Smooth muscle cell (in vitro differentiated cells): Measurements from ENCODE around the gene ARHGAP45. TPM values are rescaled to one million over a fixed set of nuclear protein-coding genes. Genes with fewer than 3 reads are reported as not detected.
"Not testable (repeated sequence)": the region's sequence is repeated elsewhere in the genome, so short reads cannot be mapped to it uniquely, and the experiment has no call there.

ENCODE experiments used
- DNase-seq: peaks from one replicate; lab custom pipeline; 2025; ENCODE audit not compliant: unreplicated experiment; lab: John Stamatoyannopoulos, UW
- H2AFZ ChIP-seq: fragments of 200-600 bp; sonication (generic); 2 replicates; pipeline ENCODE4 v1.6.0; 2016; ENCODE audit warnings: antibody characterized with exemption, low read depth, mild to moderate bottlenecking
- H3F3A ChIP-seq: fragments of 200-600 bp; sonication (generic); 2 replicates; pipeline ENCODE4 v1.6.0; 2017; ENCODE audit warnings: antibody characterized with exemption, low read depth
- H3K27ac ChIP-seq: fragments of 200-600 bp; sonication (generic); 2 replicates; pipeline ENCODE4 v1.5.1; 2016; ENCODE audit warnings: low read depth, mild to moderate bottlenecking
- H3K27me3 ChIP-seq: fragments of 200-600 bp; sonication (generic); 2 replicates; pipeline ENCODE4 v1.6.1; 2016; ENCODE audit warnings: low read depth, mild to moderate bottlenecking
- H3K36me3 ChIP-seq: fragments of 200-600 bp; sonication (generic); 2 replicates; pipeline ENCODE4 v1.5.1; 2016; ENCODE audit warnings: low read depth
- H3K4me1 ChIP-seq: fragments of 200-600 bp; sonication (generic); 2 replicates; pipeline ENCODE4 v1.5.1; 2016; ENCODE audit warnings: low read depth
- H3K4me2 ChIP-seq: fragments of 200-600 bp; sonication (generic); 2 replicates; pipeline ENCODE4 v1.6.0; 2016; ENCODE audit warnings: mild to moderate bottlenecking
- H3K4me3 ChIP-seq: fragments of 200-600 bp; sonication (generic); 2 replicates; pipeline ENCODE4 v1.5.1; 2016; ENCODE audit warnings: mild to moderate bottlenecking
- H3K79me2 ChIP-seq: fragments of 200-600 bp; sonication (generic); 2 replicates; pipeline ENCODE4 v1.6.0; 2016; ENCODE audit warnings: low read depth, mild to moderate bottlenecking
- H3K9ac ChIP-seq: fragments of 200-600 bp; sonication (generic); 2 replicates; pipeline ENCODE4 v1.6.0; 2016; ENCODE audit warnings: low read depth
- H3K9me3 ChIP-seq: fragments of 200-600 bp; sonication (generic); replicated peaks from 2 replicates; pipeline ENCODE4 v1.5.1; 2016; ENCODE audit warnings: low read depth
- H4K20me1 ChIP-seq: fragments of 200-600 bp; sonication (generic); 2 replicates; pipeline ENCODE4 v1.6.0; 2016; ENCODE audit warnings: low read depth
- CTCF ChIP-seq: fragments of 200-600 bp; sonication (generic); IDR thresholded peaks from 2 replicates; pipeline ENCODE4 v1.5.1; 2017; ENCODE audit warnings: borderline replicate concordance, mild to moderate bottlenecking, antibody characterized with exemption; ENCODE audit not compliant: insufficient read depth, poor library complexity, severe bottlenecking
- WGBS: methylation state at CpG from one replicate; pipeline ENCODE4 v1.1.7; 2016; ENCODE audit warnings: low lambda C conversion rate; 5-methylcytosine and 5-hydroxymethylcytosine counted together
- polyA plus RNA-seq: library from polyadenylated mRNA; unstranded; fragments of >200 nt; fragmentation: Nextera tagmentation; extraction: Ambion mirVana; gene quantifications from 2 replicates; pipeline ENCODE4 v1.2.1, GENCODE V29; 2016
- total RNA-seq: library from RNA; depleted of rRNA; stranded (reverse); fragments of >200 nt; gene quantifications from 2 replicates; pipeline ENCODE4 v1.2.3, GENCODE V29; 2014

ARHGAP45 gene
- total and polyA plus RNA-seq, 2 experiments from 2014 or later = 4.4 to 8.0 TPM

- 95% methylated on average over 25 of the region's 25 CpGs for WGBS
- TF ChIP-seq CTCF = no peak
- Histone ChIP-seq H3K4me3 (no peak overlapping the region), H3K27me3 (no peaks in the 10 kb centered on the region), H3K36me3 (no peaks in the 10 kb centered on the region), H3K9me3 (no peaks in the 10 kb centered on the region), H3K9ac (no peak overlapping the region), H3K4me2 (no peak overlapping the region), H3K79me2 (no peaks in the 10 kb centered on the region), H4K20me1 (no peaks in the 10 kb centered on the region), H3F3A (peaks cover 19% of the 10 kb centered on the region), H3K27ac (peak overlapping the region; percentile 56), H2AFZ (no peak overlapping the region), H3K4me1 (no peaks in the 10 kb centered on the region)
- no peak for DNase-seq
Measured at GRCh38 chr19:1113986-1114483, 47.1 kb downstream of the ARHGAP45 start.

GRCh38 chr19:1114728-1115127 is 47.8 kb downstream of the ARHGAP45 start:
- H3K9me3 ChIP-seq, H3K36me3 ChIP-seq, H3K79me2 ChIP-seq, H4K20me1 ChIP-seq, H3K27ac ChIP-seq, H3K4me3 ChIP-seq, H2AFZ ChIP-seq, H3K4me2 ChIP-seq, H3K27me3 ChIP-seq, H3K9ac ChIP-seq, H3K4me1 ChIP-seq, DNase-seq: not testable (repeated sequence)
- 98% methylated on average over 9 of the region's 9 CpGs for WGBS
- H3F3A ChIP-seq = peaks cover 19% of the 10 kb centered on the region

GRCh38 chr19:1115646-1116420 is 48.9 kb downstream of the ARHGAP45 start:
- Histone ChIP-seq H3K4me3 (no peak overlapping the region), H3K4me2 (no peak overlapping the region), H3F3A (peaks cover 16% of the 10 kb centered on the region), H3K27ac (no peak overlapping the region), H3K27me3 (no peaks in the 10 kb centered on the region), H3K4me1 (no peaks in the 10 kb centered on the region), H3K79me2 (peaks cover 9% of the 10 kb centered on the region), H2AFZ (no peak overlapping the region), H3K9me3 (no peaks in the 10 kb centered on the region), H3K36me3 (no peaks in the 10 kb centered on the region), H4K20me1 (no peaks in the 10 kb centered on the region), H3K9ac (no peak overlapping the region)
- WGBS = 92% methylated on average over 30 of the region's 35 CpGs
- DNase-seq = no peak
- TF ChIP-seq CTCF = no peak

GRCh38 chr19:1116726-1117581 is 50.0 kb downstream of the ARHGAP45 start:
- Histone ChIP-seq H3K79me2 (peaks cover 9% of the 10 kb centered on the region), H3K27me3 (no peaks in the 10 kb centered on the region), H3K9ac (no peak overlapping the region), H3K9me3 (no peaks in the 10 kb centered on the region), H3K27ac (no peak overlapping the region), H3K4me3 (no peak overlapping the region), H3K4me2 (no peak overlapping the region), H3K4me1 (no peaks in the 10 kb centered on the region), H4K20me1 (peaks cover 5% of the 10 kb centered on the region), H3K36me3 (no peaks in the 10 kb centered on the region), H2AFZ (no peak overlapping the region), H3F3A (peaks cover 14% of the 10 kb centered on the region)
- 94% methylated on average over 50 of the region's 52 CpGs for WGBS
- no peak for DNase-seq
- TF ChIP-seq CTCF = no peak
